HG03025 (cell line): ENCODE measurements around the gene SPECC1.
"Not testable (repeated sequence)": the region's sequence is repeated elsewhere in the genome, so short reads cannot be mapped to it uniquely, and the experiment has no call there.

ENCODE experiments used
- ATAC-seq: cut with Tn5 transposase; IDR thresholded peaks from one replicate; pipeline ENCODE4 v1.9.1; 2021; ENCODE audit warnings: mild to moderate bottlenecking, moderate library complexity; ENCODE audit not compliant: unreplicated experiment, low FRiP score

SPECC1 gene

GRCh38 chr17:20284570-20285295 lies 275.6 kb downstream of the SPECC1 start:
- ATAC-seq = no peak

- ATAC-seq = no peak
Measured at GRCh38 chr17:20289984-20290383, 280.8 kb downstream of the SPECC1 start.

GRCh38 chr17:20291853-20292252 lies 282.7 kb downstream of the SPECC1 start:
- no peak for ATAC-seq

- ATAC-seq = no peak
Measured at GRCh38 chr17:20293501-20293900, 284.3 kb downstream of the SPECC1 start.

- no peak for ATAC-seq
Measured at GRCh38 chr17:20294120-20294519, 285.0 kb downstream of the SPECC1 start.

- no peak for ATAC-seq
Measured at GRCh38 chr17:20299013-20299412, 289.9 kb downstream of the SPECC1 start.

GRCh38 chr17:20300436-20300934 lies 291.3 kb downstream of the SPECC1 start:
- ATAC-seq = no peak

- no peak for ATAC-seq
Measured at GRCh38 chr17:20302246-20302917, 293.2 kb downstream of the SPECC1 start.

- no peak for ATAC-seq
Measured at GRCh38 chr17:20304961-20305360, 295.8 kb downstream of the SPECC1 start.

- ATAC-seq = no peak
Measured at GRCh38 chr17:20306924-20307323, 297.8 kb downstream of the SPECC1 start.

- no peak for ATAC-seq
Measured at GRCh38 chr17:20307326-20307910, 298.3 kb downstream of the SPECC1 start.

- ATAC-seq = no peak
Measured at GRCh38 chr17:20310481-20310880, 301.3 kb downstream of the SPECC1 start.

- ATAC-seq = no peak
Measured at GRCh38 chr17:20313306-20313705, 304.1 kb downstream of the SPECC1 start.

- ATAC-seq = no peak
Measured at GRCh38 chr17:20313891-20314290, 304.7 kb downstream of the SPECC1 start.

GRCh38 chr17:20314834-20315233 lies 305.7 kb downstream of the SPECC1 start:
- no peak for ATAC-seq

GRCh38 chr17:20315311-20315710 lies 306.2 kb downstream of the SPECC1 start:
- ATAC-seq = no peak

- no peak for ATAC-seq
Measured at GRCh38 chr17:20315821-20316220, 306.7 kb downstream of the SPECC1 start.

GRCh38 chr17:20320535-20321229 lies 311.5 kb downstream of the SPECC1 start:
- ATAC-seq = peak; percentile 55

GRCh38 chr17:20321357-20321756 lies 312.2 kb downstream of the SPECC1 start:
- not testable (repeated sequence) for ATAC-seq

GRCh38 chr17:20327739-20328138 lies 318.6 kb downstream of the SPECC1 start:
- ATAC-seq = not testable (repeated sequence)

- not testable (repeated sequence) for ATAC-seq
Measured at GRCh38 chr17:20351405-20351804, 342.2 kb downstream of the SPECC1 start.
